Vagina (tissue), 2 donors: ENCODE data around the gene PPARA. TPM values are rescaled to one million over a fixed set of nuclear protein-coding genes. Genes with fewer than 3 reads are reported as not detected.

ENCODE experiments used
- DNase-seq, 2 donors: peaks; one replicate each; pipeline ENCODE4 v3.0.0-alpha.2; 2017; ENCODE audit errors: extremely low spot score in 2 of 2
- H3K27ac ChIP-seq: fragments of 200-600 bp; sonication (generic); one replicate; pipeline ENCODE4 v1.5.1; 2019
- H3K27me3 ChIP-seq: fragments of 200-600 bp; sonication (generic); one replicate; pipeline ENCODE4 v1.5.1; 2019
- H3K36me3 ChIP-seq, 2 donors: fragments of 200-600 bp; sonication (generic); one replicate each; pipeline ENCODE4 v1.5.1; 2017 to 2019
- H3K4me1 ChIP-seq: fragments of 200-600 bp; sonication (generic); one replicate; pipeline ENCODE4 v1.5.1; 2019
- H3K4me3 ChIP-seq, 2 donors: fragments of 200-600 bp; sonication (generic); 1 replicate in 1 of 2; 2 replicates in 1 of 2; pipeline ENCODE4 v1.5.1; 2016 to 2019
- H3K9me3 ChIP-seq: fragments of 200-600 bp; sonication (generic); one replicate; pipeline ENCODE4 v1.5.1; 2019
- CTCF ChIP-seq, 3 experiments: fragments of 450-650 bp in 2 of 3; fragments of 200-600 bp in 1 of 3; sonication (generic) in 1 of 3; IDR thresholded peaks; one replicate each; pipeline ENCODE4 v1.5.1; 2017 to 2019; ENCODE audit warnings: antibody characterized with exemption in 3 of 3, mild to moderate bottlenecking in 2 of 3, moderate library complexity in 2 of 3
- POLR2A ChIP-seq, 2 donors: fragments of 450-650 bp; IDR thresholded peaks; one replicate each; pipeline ENCODE4 v1.6.1; 2017; ENCODE audit warnings: antibody characterized with exemption in 2 of 2, mild to moderate bottlenecking in 2 of 2, moderate library complexity in 2 of 2
- POLR2AphosphoS5 ChIP-seq, 2 donors: sonication (generic); formaldehyde crosslinking; IDR thresholded peaks; one replicate each; pipeline ENCODE4 v1.9.0; 2017; ENCODE audit warnings: antibody characterized with exemption in 2 of 2, mild to moderate bottlenecking in 2 of 2, low read depth in 1 of 2; ENCODE audit not compliant: insufficient read depth in 1 of 2
- intact Hi-C: fragments of 100-400 bp; cut with DNase I; formaldehyde crosslinking; loops from one replicate; pipeline ENCODE4 v1.15.1; 2023
- total RNA-seq: library from RNA; depleted of rRNA; stranded (reverse); fragments of >200 nt; gene quantifications from one replicate; pipeline ENCODE4 v1.2.3, GENCODE V29; 2016

Gene PPARA
- total RNA-seq, 1 donor from 2014 or later, result 13.5 TPM

GRCh38 chr22:46114518-46115387, 35.6 kb upstream of the PPARA start:
- Histone ChIP-seq H3K4me1 (peaks cover 75% of the 10 kb centered on the region), H3K36me3 (peaks cover 0 to 23% of the 10 kb centered on the region in 2 donors), H3K9me3 (no peaks in the 10 kb centered on the region), H3K4me3 (no peak overlapping the region), H3K27ac (peak overlapping the region; percentile 80), H3K27me3 (no peaks in the 10 kb centered on the region)
- intact Hi-C loops, result loop anchor here (5.0 kb wide), 1 partner anchor 42 kb away; no protein-coding TSS in a partner anchor
- no peak for DNase-seq
- TF ChIP-seq POLR2A (IDR thresholded peaks at IDR 0.05) (no peak), CTCF (IDR thresholded peaks at IDR 0.05) (no peak), POLR2AphosphoS5 (IDR thresholded peaks at IDR 0.05; ENCODE audit: insufficient read depth in 1 of 2, low read depth in 1 of 2) (peak in 1 of 2 donors; percentile 13)

- intact Hi-C loops, result no loop called here
- TF ChIP-seq CTCF (IDR thresholded peaks at IDR 0.05), result no peak
- TF ChIP-seq POLR2AphosphoS5 (IDR thresholded peaks at IDR 0.05; ENCODE audit: insufficient read depth in 1 of 2, low read depth in 1 of 2), result no peak
- TF ChIP-seq POLR2A (IDR thresholded peaks at IDR 0.05), result no peak
- Histone ChIP-seq H3K4me3 (no peak overlapping the region), H3K27me3 (no peaks in the 10 kb centered on the region), H3K9me3 (no peaks in the 10 kb centered on the region), H3K36me3 (peaks cover 0 to 19% of the 10 kb centered on the region in 2 donors), H3K4me1 (peaks cover 75% of the 10 kb centered on the region), H3K27ac (peak overlapping the region; percentile 80)
- no peak for DNase-seq
Observed at GRCh38 chr22:46115388-46115678, 35.0 kb upstream of the PPARA start.

GRCh38 chr22:46115755-46116490, 34.4 kb upstream of the PPARA start:
- TF ChIP-seq POLR2AphosphoS5 (IDR thresholded peaks at IDR 0.05; ENCODE audit: insufficient read depth in 1 of 2, low read depth in 1 of 2) (peak in 1 of 2 donors; percentile 47), CTCF (IDR thresholded peaks at IDR 0.05) (no peak), POLR2A (IDR thresholded peaks at IDR 0.05) (no peak)
- H3K4me3 ChIP-seq, result no peak overlapping the region
- H3K4me1 ChIP-seq, result peaks cover 72% of the 10 kb centered on the region
- peak overlapping the region; percentile 80 for H3K27ac ChIP-seq
- intact Hi-C loops, result loop anchor here (1.0 kb wide), 1 partner anchor 110 kb away; no protein-coding TSS in a partner anchor
- peaks cover 0 to 13% of the 10 kb centered on the region in 2 donors for H3K36me3 ChIP-seq
- no peak for DNase-seq
- H3K9me3 ChIP-seq, result no peaks in the 10 kb centered on the region
- no peaks in the 10 kb centered on the region for H3K27me3 ChIP-seq

- Histone ChIP-seq H3K4me3 (no peak overlapping the region), H3K27ac (peak overlapping the region; percentile 80), H3K27me3 (no peaks in the 10 kb centered on the region), H3K9me3 (no peaks in the 10 kb centered on the region), H3K4me1 (peaks cover 68% of the 10 kb centered on the region), H3K36me3 (peaks cover 0 to 13% of the 10 kb centered on the region in 2 donors)
- intact Hi-C loops, result loop anchor here (1.0 kb wide), 1 partner anchor 110 kb away; no protein-coding TSS in a partner anchor
- peak; percentile 63 to 96 (median 94) for TF ChIP-seq CTCF (IDR thresholded peaks at IDR 0.05)
- no peak for TF ChIP-seq POLR2A (IDR thresholded peaks at IDR 0.05)
- no peak for TF ChIP-seq POLR2AphosphoS5 (IDR thresholded peaks at IDR 0.05; ENCODE audit: insufficient read depth in 1 of 2, low read depth in 1 of 2)
- DNase-seq, result no peak
Observed at GRCh38 chr22:46116491-46116958, 33.8 kb upstream of the PPARA start.
